Skeletal muscle tissue (tissue), 4 donors: ENCODE results near the gene LRRC8A. TPM values are rescaled to one million over a fixed set of nuclear protein-coding genes. Genes with fewer than 3 reads are reported as not detected.

Experiments used
- H3K27ac ChIP-seq: one replicate; pipeline ENCODE4 v1.7.0; 2013; ENCODE audit warnings: mild to moderate bottlenecking, low read depth, low read length, inconsistent platforms
- H3K27me3 ChIP-seq, 3 donors: one replicate each; pipeline ENCODE4 v1.7.0; 2013; ENCODE audit warnings: low read length in 3 of 3; ENCODE audit not compliant: control insufficient read depth in 3 of 3, insufficient read depth in 3 of 3
- H3K36me3 ChIP-seq, 3 donors: one replicate each; pipeline ENCODE4 v1.7.0; 2013; ENCODE audit warnings: low read length in 3 of 3; ENCODE audit not compliant: control insufficient read depth in 3 of 3, insufficient read depth in 3 of 3
- H3K4me1 ChIP-seq, 3 donors: one replicate each; pipeline ENCODE4 v1.7.0; 2013; ENCODE audit warnings: low read length in 3 of 3, mild to moderate bottlenecking in 3 of 3; ENCODE audit not compliant: control insufficient read depth in 3 of 3, insufficient read depth in 3 of 3
- H3K4me3 ChIP-seq, 3 donors: one replicate each; pipeline ENCODE4 v1.7.0; 2013; ENCODE audit warnings: low read length in 3 of 3
- H3K9ac ChIP-seq, 3 donors: one replicate each; pipeline ENCODE4 v1.7.0; 2013; ENCODE audit warnings: low read length in 3 of 3, mild to moderate bottlenecking in 3 of 3, moderate library complexity in 2 of 3, low read depth in 1 of 3
- H3K9me3 ChIP-seq, 3 donors: one replicate each; pipeline ENCODE4 v1.7.0; 2013; ENCODE audit warnings: low read length in 3 of 3; ENCODE audit not compliant: control insufficient read depth in 3 of 3
- total RNA-seq: library from RNA; depleted of rRNA; stranded (reverse); fragments of >200 nt; gene quantifications from one replicate; pipeline ENCODE4 v1.2.3, GENCODE V29; 2014
- donor health status: Osteomylitis.

Gene LRRC8A
- total RNA-seq, 1 donor from 2014 or later: 9.9 TPM

GRCh38 chr9:128886211-128886891 is 4.4 kb downstream of the LRRC8A start:
- Histone ChIP-seq H3K27ac (no peak overlapping the region), H3K4me3 (no peak overlapping the region), H3K4me1 (peaks cover 19 to 54% (median 40%) of the 10 kb centered on the region in 3 donors), H3K36me3 (peaks cover 18 to 20% (median 20%) of the 10 kb centered on the region in 3 donors), H3K9ac (peak overlapping the region in 1 of 3 donors; percentile 20), H3K27me3 (no peaks in the 10 kb centered on the region), H3K9me3 (no peaks in the 10 kb centered on the region)

GRCh38 chr9:128887049-128887448 is 5.1 kb downstream of the LRRC8A start:
- Histone ChIP-seq H3K4me1 (peaks cover 25 to 58% (median 47%) of the 10 kb centered on the region in 3 donors), H3K36me3 (peaks cover 18 to 25% (median 23%) of the 10 kb centered on the region in 3 donors), H3K9ac (no peak overlapping the region), H3K27me3 (no peaks in the 10 kb centered on the region), H3K9me3 (no peaks in the 10 kb centered on the region), H3K27ac (no peak overlapping the region), H3K4me3 (no peak overlapping the region)

GRCh38 chr9:128887914-128888350 is 6.0 kb downstream of the LRRC8A start:
- Histone ChIP-seq H3K9ac (peak overlapping the region in 1 of 3 donors; percentile 17), H3K4me1 (peaks cover 34 to 62% (median 52%) of the 10 kb centered on the region in 3 donors), H3K27ac (no peak overlapping the region)

GRCh38 chr9:128891321-128892220 is 9.6 kb downstream of the LRRC8A start:
- Histone ChIP-seq H3K4me3 (peak overlapping the region in 1 of 3 donors; percentile 52), H3K9me3 (no peaks in the 10 kb centered on the region), H3K27ac (peak overlapping the region; percentile 73), H3K36me3 (peaks cover 14 to 25% (median 24%) of the 10 kb centered on the region in 3 donors), H3K4me1 (peaks cover 20 to 35% (median 34%) of the 10 kb centered on the region in 3 donors), H3K9ac (peak overlapping the region in 1 of 3 donors; percentile 60), H3K27me3 (no peaks in the 10 kb centered on the region)

More at GRCh38 chr9:128887914-128888350, 6.0 kb downstream of the LRRC8A start:
- Histone ChIP-seq H3K27me3 (no peaks in the 10 kb centered on the region), H3K9me3 (no peaks in the 10 kb centered on the region), H3K36me3 (peaks cover 18 to 27% (median 23%) of the 10 kb centered on the region in 3 donors), H3K4me3 (no peak overlapping the region)

GRCh38 chr9:128892221-128892921 is 10.4 kb downstream of the LRRC8A start:
- peaks cover 20 to 35% (median 34%) of the 10 kb centered on the region in 3 donors for H3K4me1 ChIP-seq
- no peaks in the 10 kb centered on the region for H3K27me3 ChIP-seq
- peak overlapping the region in 1 of 3 donors; percentile 52 for H3K4me3 ChIP-seq
- H3K9ac ChIP-seq: peak overlapping the region; percentile 32 to 76 (median 57)
- H3K9me3 ChIP-seq: no peaks in the 10 kb centered on the region
- peaks cover 13 to 24% (median 23%) of the 10 kb centered on the region in 3 donors for H3K36me3 ChIP-seq
- H3K27ac ChIP-seq: peak overlapping the region; percentile 73

GRCh38 chr9:128893354-128893753 is 11.4 kb downstream of the LRRC8A start:
- Histone ChIP-seq H3K27me3 (no peaks in the 10 kb centered on the region), H3K27ac (no peak overlapping the region), H3K9ac (no peak overlapping the region), H3K9me3 (no peaks in the 10 kb centered on the region), H3K4me1 (peaks cover 20 to 31% (median 31%) of the 10 kb centered on the region in 3 donors), H3K36me3 (peaks cover 13 to 24% (median 21%) of the 10 kb centered on the region in 3 donors), H3K4me3 (no peak overlapping the region)

- Histone ChIP-seq H3K9me3 (no peaks in the 10 kb centered on the region), H3K27ac (no peak overlapping the region), H3K27me3 (no peaks in the 10 kb centered on the region), H3K9ac (no peak overlapping the region), H3K4me1 (peaks cover 23 to 38% (median 29%) of the 10 kb centered on the region in 3 donors), H3K4me3 (no peak overlapping the region), H3K36me3 (peaks cover 12 to 23% (median 15%) of the 10 kb centered on the region in 3 donors)
Measured at GRCh38 chr9:128894764-128895163, 12.8 kb downstream of the LRRC8A start.

GRCh38 chr9:128895556-128895955 is 13.6 kb downstream of the LRRC8A start:
- H3K36me3 ChIP-seq: peaks cover 12 to 23% (median 13%) of the 10 kb centered on the region in 3 donors
- H3K27me3 ChIP-seq: no peaks in the 10 kb centered on the region
- no peaks in the 10 kb centered on the region for H3K9me3 ChIP-seq
- H3K4me1 ChIP-seq: peaks cover 25 to 40% (median 31%) of the 10 kb centered on the region in 3 donors
- H3K4me3 ChIP-seq: no peak overlapping the region
- no peak overlapping the region for H3K9ac ChIP-seq
- no peak overlapping the region for H3K27ac ChIP-seq

GRCh38 chr9:128898382-128898781 is 16.4 kb downstream of the LRRC8A start:
- Histone ChIP-seq H3K27ac (no peak overlapping the region), H3K4me3 (no peak overlapping the region), H3K9me3 (no peaks in the 10 kb centered on the region), H3K27me3 (no peaks in the 10 kb centered on the region), H3K9ac (no peak overlapping the region), H3K4me1 (peaks cover 10 to 30% (median 23%) of the 10 kb centered on the region in 3 donors), H3K36me3 (peaks cover 8 to 15% (median 12%) of the 10 kb centered on the region in 3 donors)
